Measurements from ENCODE around the gene CPNE4. TPM values are rescaled to one million over a fixed set of nuclear protein-coding genes. Genes with fewer than 3 reads are reported as not detected.

CPNE4 gene
- total and polyA plus RNA-seq, 4 donors = 0.02 to 1.6 (median 0.29) TPM

- no peak overlapping the region for H3K4me3 ChIP-seq
- no peak overlapping the region for H3K27ac ChIP-seq (ENCODE audit: low read depth in 1 of 2, low read length in 1 of 2)
- H3K9me3 ChIP-seq (ENCODE audit: control insufficient read depth in 4 of 4, insufficient read depth in 3 of 4, low read length in 3 of 4) = no peaks in the 10 kb centered on the region
- DNase-seq (no peak), ATAC-seq (ENCODE audit: insufficient read depth, low FRiP score) (no peak)
- no peaks in the 10 kb centered on the region for H3K4me1 ChIP-seq (ENCODE audit: control insufficient read depth in 5 of 5, insufficient read depth in 5 of 5, low read length in 5 of 5)
- H3K9ac ChIP-seq (ENCODE audit: insufficient read depth in 1 of 2, low read length in 2 of 2) = no peak overlapping the region
- H3K27me3 ChIP-seq (ENCODE audit: control insufficient read depth in 3 of 3, insufficient read depth in 3 of 3, low read length in 2 of 3) = no peaks in the 10 kb centered on the region
- H3K36me3 ChIP-seq (ENCODE audit: control insufficient read depth in 4 of 4, insufficient read depth in 4 of 4, low read length in 4 of 4) = no peaks in the 10 kb centered on the region
- TF ChIP-seq CTCF (IDR thresholded peaks at IDR 0.05; ENCODE audit: control extremely low read depth, extremely low read depth) = no peak
- 92 to 97% methylated on average over 1 of the region's 1 CpG for WGBS, 2 donors
Measured at GRCh38 chr3:131729643-131730017, 305.2 kb downstream of the CPNE4 start.

GRCh38 chr3:131728898-131729642 is 305.7 kb downstream of the CPNE4 start:
- Histone ChIP-seq H3K27ac (ENCODE audit: low read depth in 1 of 2, low read length in 1 of 2) (no peak overlapping the region), H3K4me3 (no peak overlapping the region), H3K9me3 (ENCODE audit: control insufficient read depth in 4 of 4, insufficient read depth in 3 of 4, low read length in 3 of 4) (no peaks in the 10 kb centered on the region), H3K27me3 (ENCODE audit: control insufficient read depth in 3 of 3, insufficient read depth in 3 of 3, low read length in 2 of 3) (no peaks in the 10 kb centered on the region), H3K4me1 (ENCODE audit: control insufficient read depth in 5 of 5, insufficient read depth in 5 of 5, low read length in 5 of 5) (no peaks in the 10 kb centered on the region), H3K36me3 (ENCODE audit: control insufficient read depth in 4 of 4, insufficient read depth in 4 of 4, low read length in 4 of 4) (no peaks in the 10 kb centered on the region), H3K9ac (ENCODE audit: insufficient read depth in 1 of 2, low read length in 2 of 2) (no peak overlapping the region)
- WGBS, 2 donors = 89 to 96% methylated on average over 3 of the region's 3 CpGs
- no peak for ATAC-seq (ENCODE audit: insufficient read depth, low FRiP score)
- no peak for DNase-seq
- TF ChIP-seq CTCF (IDR thresholded peaks at IDR 0.05; ENCODE audit: control extremely low read depth, extremely low read depth) = no peak

GRCh38 chr3:131725414-131725813 is 309.4 kb downstream of the CPNE4 start:
- no peaks in the 10 kb centered on the region for H3K4me1 ChIP-seq (ENCODE audit: control insufficient read depth in 5 of 5, insufficient read depth in 5 of 5, low read length in 5 of 5)
- no peaks in the 10 kb centered on the region for H3K27me3 ChIP-seq (ENCODE audit: control insufficient read depth in 3 of 3, insufficient read depth in 3 of 3, low read length in 2 of 3)
- H3K27ac ChIP-seq (ENCODE audit: low read depth in 1 of 2, low read length in 1 of 2) = no peak overlapping the region
- H3K9me3 ChIP-seq (ENCODE audit: control insufficient read depth in 4 of 4, insufficient read depth in 3 of 4, low read length in 3 of 4) = no peaks in the 10 kb centered on the region
- no peak overlapping the region for H3K4me3 ChIP-seq
- DNase-seq = no peak
- no peak overlapping the region for H3K9ac ChIP-seq (ENCODE audit: insufficient read depth in 1 of 2, low read length in 2 of 2)
- no peak for ATAC-seq (ENCODE audit: insufficient read depth, low FRiP score)
- H3K36me3 ChIP-seq (ENCODE audit: control insufficient read depth in 4 of 4, insufficient read depth in 4 of 4, low read length in 4 of 4) = no peaks in the 10 kb centered on the region
- TF ChIP-seq CTCF (IDR thresholded peaks at IDR 0.05; ENCODE audit: control extremely low read depth, extremely low read depth) = no peak

GRCh38 chr3:131723343-131723742 is 311.5 kb downstream of the CPNE4 start:
- 76 to 89% methylated on average over 5 of the region's 5 CpGs for WGBS, 2 donors
- Histone ChIP-seq H3K4me1 (ENCODE audit: control insufficient read depth in 5 of 5, insufficient read depth in 5 of 5, low read length in 5 of 5) (no peaks in the 10 kb centered on the region), H3K27ac (ENCODE audit: low read depth in 1 of 2, low read length in 1 of 2) (no peak overlapping the region), H3K36me3 (ENCODE audit: control insufficient read depth in 4 of 4, insufficient read depth in 4 of 4, low read length in 4 of 4) (no peaks in the 10 kb centered on the region), H3K9me3 (ENCODE audit: control insufficient read depth in 4 of 4, insufficient read depth in 3 of 4, low read length in 3 of 4) (no peaks in the 10 kb centered on the region), H3K27me3 (ENCODE audit: control insufficient read depth in 3 of 3, insufficient read depth in 3 of 3, low read length in 2 of 3) (no peaks in the 10 kb centered on the region), H3K4me3 (no peak overlapping the region), H3K9ac (ENCODE audit: insufficient read depth in 1 of 2, low read length in 2 of 2) (no peak overlapping the region)
- no peak for TF ChIP-seq CTCF (IDR thresholded peaks at IDR 0.05; ENCODE audit: control extremely low read depth, extremely low read depth)
- ATAC-seq (ENCODE audit: insufficient read depth, low FRiP score) = no peak
- no peak for DNase-seq

All from lung (tissue), 12 donors.